GM19238 (cell line): Measurements from ENCODE around the gene HYAL3.

Experiments
- DNase-seq: peaks from one replicate; pipeline ENCODE4 v3.0.0; 2011; ENCODE audit warnings: low spot score; ENCODE audit not compliant: insufficient read length

HYAL3 gene, protein sequence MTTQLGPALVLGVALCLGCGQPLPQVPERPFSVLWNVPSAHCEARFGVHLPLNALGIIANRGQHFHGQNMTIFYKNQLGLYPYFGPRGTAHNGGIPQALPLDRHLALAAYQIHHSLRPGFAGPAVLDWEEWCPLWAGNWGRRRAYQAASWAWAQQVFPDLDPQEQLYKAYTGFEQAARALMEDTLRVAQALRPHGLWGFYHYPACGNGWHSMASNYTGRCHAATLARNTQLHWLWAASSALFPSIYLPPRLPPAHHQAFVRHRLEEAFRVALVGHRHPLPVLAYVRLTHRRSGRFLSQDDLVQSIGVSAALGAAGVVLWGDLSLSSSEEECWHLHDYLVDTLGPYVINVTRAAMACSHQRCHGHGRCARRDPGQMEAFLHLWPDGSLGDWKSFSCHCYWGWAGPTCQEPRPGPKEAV

DNA sequence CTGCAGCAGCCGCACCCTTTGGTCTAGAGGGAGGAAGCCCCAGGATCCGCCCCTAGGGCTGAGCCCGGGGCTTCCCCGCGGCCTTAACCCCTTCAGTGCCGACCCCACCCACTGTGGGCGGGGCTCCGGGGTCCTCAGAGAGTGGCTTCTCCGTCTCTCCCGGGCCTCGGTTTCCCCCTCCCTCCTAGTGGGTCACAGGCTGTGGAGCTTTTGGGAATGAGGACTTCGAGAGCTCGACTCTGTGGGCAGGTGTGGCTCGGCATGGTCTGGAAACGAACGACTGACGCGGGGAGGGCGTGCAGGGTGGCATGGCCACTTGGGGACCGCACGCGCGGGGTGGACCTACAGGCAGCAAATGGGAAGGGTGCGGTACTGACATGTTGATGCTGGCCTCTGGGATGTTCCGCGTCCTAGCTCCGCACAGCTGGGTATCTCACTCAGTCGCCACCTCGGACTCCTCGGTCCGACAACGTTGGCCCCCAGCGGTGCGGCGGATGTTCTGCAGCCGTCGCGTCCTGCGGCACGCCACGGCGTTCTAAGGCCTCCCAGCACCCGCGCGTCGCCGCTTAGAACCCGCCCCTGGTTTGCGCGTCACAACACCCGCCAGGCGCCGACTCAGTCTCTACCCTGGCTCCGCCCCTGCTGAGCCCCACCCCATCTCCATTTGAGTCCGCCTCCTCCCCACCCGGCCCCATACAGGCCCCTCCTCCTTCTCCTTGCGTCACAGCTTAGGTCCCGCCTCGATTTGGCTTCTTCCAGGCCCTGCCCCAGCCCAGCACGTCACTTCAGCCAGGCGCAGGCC lies at the start of gene HYAL3, which contains the start of gene NAA80:
Gene HYAL3, minus strand, starts transcription at position 570 of the 802 bp plus-strand sequence. CDS start 3,803 bp downstream, outside the sequence.
Gene NAA80, minus strand, starts transcription at position 570 of the 802 bp plus-strand sequence. CDS start 1,942 bp downstream, outside the sequence.
- peak; percentile 97 for DNase-seq

DNA sequence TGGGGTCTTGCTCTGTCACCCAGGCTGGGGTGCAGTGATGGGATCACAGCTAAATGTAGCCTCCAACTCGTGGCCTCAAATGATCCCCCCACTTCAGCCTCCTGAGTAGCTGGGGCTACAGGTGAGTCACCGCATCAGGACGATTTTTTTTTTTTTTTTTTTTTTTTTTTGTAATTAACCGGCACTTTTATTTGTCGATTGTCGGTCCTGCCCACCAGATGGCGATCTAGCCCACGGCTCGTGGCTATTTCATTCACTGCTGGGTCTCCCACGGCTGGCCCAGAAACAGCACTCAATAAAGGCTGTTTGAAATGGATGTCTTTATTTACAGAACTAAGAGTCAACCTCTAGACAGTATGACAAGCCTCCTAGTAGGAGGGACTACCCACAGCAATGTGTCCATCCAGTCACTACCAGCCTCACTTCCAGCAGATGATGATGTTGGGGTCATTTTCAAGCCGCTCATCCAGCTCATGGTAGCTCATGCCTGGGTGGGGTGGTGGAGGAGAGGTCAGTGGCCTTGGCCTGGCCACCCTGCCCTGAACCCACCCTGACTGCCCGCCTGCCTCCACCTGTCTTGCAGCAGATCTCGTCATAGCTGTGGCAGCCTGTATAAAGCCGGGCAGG lies 48.1 kb upstream of the HYAL3 start:
- DNase-seq: no peak

DNA sequence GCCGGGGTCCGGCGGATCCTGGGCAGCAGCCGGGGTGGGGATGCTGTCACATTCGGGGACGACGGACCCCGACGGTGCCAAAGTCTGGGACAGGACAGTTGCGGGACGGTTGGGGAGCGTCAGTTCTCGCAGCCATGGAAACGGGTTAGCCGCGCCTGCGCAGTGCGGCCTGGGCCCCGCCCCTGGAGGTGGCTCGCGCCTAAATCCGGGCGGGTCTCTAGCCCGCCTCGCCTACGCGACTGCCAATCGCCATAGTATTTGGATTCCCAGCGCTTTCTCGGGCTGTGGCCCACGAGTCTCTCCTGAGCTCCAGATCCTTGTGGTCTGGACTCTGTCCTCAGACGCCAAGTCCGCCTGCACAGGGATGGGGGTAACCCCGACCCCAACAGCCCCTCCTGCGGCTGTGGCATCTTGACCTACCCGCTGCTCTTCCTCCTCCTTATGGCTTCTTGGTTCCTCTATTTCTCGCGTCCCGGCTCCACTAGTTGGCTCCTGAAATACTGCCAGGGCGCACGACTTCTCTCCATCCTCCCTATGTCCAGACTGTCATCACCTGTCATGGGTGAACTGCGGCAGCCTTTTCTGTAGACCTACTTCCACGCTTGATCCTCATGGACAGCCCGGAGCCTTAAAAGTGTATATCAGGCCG lies 46.5 kb upstream of the HYAL3 start, which contains the start of gene ZMYND10:
Gene ZMYND10, minus strand, starts transcription at position 147 of the 649 bp plus-strand sequence. CDS start 153 bp downstream, outside the sequence.
- peak; percentile 72 for DNase-seq

DNA sequence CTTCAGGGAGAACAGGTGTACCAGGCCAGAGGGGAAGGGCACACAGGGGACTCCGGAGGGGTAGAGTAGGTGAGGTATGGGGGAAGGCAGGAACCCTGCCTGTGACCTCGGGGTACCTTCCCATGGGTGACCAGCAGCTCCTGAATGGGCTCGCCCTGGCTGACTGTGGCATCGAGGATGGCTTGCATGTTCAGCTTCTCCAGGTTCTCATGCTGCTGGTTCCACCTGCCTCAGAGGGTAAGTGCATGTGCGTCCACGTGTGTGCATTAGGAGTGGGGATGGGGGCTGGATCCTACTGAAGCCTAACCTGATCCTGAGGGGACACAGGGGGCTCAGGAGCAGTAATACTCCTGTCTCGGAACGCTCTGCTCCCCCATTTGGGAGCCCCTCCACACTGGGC lies 45.8 kb upstream of the HYAL3 start:
- DNase-seq: no peak

DNA sequence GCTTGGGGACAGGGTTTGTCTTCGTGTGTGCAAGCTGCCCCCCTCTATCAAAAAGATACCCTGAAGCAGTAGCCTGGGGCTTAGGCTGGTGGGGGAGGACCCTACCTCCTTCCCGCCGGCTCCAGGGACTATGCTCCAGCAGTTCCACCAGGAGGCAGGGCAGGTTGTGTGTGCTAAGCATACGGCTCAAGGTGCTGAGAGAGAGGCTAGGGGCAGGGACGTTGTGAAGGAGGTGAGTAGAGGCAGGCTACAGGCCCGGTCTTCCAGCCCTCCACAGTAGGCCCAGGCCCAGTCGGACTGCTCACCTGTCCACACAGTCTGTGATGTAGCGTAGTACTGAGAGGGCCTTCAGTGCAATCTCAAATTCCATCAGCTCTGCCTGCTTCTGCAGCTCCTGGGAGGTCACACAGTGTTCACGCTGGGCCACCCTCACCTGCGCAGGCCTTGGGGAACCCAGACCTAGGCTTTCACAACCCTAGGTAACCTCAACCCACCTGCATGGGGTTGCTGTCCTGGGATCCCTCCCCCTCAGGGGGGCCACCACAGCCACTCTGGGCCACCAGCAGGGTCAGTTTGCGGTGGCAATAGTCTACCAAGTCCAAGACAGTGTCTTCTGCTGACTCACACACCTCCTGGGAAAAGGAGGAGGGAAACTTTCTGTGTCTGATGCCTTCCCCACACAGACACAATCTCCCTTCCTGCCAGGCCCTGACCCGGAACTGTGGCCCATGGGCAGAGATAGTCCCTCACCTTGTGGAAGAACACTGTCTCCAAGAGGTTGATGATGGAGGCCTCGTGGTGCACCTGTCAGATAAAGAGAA lies 43.8 kb upstream of the HYAL3 start:
- no peak for DNase-seq

DNA sequence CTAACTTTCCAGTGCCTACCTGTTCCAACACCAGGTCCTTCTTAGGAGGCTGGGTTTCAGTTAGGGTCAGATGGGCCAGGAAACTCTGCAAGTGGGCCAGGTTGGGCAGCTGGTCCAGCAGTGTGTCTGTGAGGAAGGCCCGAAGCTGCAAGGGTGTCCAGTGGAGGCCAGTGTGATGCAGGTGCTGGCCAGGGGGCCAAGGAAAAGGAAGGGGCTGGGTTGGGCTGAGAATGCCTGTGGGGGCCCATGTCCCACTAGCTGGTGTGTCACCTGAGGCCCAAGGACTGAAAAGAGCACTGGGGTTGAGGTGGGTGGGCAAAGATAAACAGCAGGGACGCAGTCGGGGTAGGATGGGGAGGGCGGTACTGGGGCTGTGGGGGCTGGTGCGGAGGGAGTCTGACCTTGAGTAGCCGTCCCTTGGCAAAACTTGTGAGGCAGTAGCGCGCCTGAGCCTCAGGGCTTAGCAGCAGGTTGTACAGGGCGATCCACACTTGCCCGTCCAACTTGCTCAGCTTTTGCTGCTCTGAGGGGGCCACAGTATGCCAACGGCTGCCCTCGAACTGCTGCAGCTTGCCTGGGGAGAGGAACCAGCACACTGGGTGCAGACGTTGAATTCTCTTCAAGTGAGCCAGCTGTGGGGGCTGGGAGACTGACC lies 42.9 kb upstream of the HYAL3 start:
- DNase-seq: no peak

DNA sequence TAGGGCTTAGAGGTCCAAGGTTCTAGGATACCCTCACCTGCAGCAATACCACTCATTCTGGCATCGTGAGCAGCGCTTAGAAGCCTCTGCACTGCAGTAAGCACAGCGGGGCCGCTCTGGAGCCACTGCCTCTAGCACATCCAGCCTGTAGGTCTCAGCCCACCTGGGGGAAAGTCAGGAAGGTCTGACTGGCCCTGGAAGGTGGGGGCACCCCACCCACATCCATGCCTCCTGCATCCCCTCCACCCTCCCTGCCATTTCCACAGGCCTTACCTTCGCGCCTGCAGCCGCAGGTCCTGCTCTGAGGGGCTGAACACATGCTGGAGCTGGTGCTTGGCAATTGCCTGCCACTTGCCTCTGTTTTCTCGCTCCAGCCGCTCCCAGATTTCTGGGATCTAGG lies 42.3 kb upstream of the HYAL3 start:
- no peak for DNase-seq

DNA sequence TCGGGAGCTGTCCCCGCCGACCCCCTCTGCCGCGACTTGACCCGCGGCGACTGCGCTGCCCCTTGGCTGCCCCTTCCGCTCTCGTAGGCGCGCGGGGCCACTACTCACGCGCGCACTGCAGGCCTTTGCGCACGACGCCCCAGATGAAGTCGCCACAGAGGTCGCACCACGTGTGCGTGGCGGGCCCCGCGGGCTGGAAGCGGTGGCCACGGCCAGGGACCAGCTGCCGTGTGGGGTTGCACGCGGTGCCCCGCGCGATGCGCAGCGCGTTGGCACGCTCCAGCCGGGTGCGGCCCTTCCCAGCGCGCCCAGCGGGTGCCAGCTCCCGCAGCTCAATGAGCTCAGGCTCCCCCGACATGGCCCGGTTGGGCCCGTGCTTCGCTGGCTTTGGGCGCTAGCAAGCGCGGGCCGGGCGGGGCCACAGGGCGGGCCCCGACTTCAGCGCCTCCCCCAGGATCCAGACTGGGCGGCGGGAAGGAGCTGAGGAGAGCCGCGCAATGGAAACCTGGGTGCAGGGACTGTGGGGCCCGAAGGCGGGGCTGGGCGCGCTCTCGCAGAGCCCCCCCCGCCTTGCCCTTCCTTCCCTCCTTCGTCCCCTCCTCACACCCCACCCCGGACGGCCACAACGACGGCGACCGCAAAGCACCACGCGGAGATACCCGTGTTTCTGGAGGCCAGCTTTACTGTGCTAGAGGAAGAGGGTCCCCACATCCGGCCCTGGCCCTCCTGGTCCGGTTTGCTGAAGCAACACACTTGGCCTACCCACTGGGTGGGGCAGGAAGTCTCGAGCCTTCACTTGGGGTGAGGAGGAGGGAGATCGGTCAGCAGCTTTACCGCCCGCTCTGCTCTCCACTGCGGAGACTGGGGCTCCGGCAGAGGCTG lies 41.5 kb upstream of the HYAL3 start, which contains the start of gene RASSF1:
Gene RASSF1, minus strand, starts transcription at position 389 of the 882 bp plus-strand sequence. Its CDS starts 31 bp downstream, at position 358.
- peak; percentile 80 for DNase-seq

DNA sequence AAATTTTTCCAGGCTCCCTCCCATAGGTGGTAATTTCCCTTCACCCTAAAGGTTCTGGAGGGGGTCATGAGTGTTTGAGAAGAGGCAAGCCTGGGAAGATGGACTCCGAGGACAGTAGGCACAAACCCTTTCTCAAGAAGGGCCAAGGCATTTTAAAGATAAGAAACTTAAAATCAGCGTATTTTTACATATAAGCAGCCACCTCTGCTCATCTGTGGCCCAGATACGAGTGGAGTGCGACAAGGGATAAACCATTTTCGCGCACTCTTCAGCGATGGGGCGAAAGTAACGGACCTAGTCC lies 40.9 kb upstream of the HYAL3 start:
- no peak for DNase-seq

DNA sequence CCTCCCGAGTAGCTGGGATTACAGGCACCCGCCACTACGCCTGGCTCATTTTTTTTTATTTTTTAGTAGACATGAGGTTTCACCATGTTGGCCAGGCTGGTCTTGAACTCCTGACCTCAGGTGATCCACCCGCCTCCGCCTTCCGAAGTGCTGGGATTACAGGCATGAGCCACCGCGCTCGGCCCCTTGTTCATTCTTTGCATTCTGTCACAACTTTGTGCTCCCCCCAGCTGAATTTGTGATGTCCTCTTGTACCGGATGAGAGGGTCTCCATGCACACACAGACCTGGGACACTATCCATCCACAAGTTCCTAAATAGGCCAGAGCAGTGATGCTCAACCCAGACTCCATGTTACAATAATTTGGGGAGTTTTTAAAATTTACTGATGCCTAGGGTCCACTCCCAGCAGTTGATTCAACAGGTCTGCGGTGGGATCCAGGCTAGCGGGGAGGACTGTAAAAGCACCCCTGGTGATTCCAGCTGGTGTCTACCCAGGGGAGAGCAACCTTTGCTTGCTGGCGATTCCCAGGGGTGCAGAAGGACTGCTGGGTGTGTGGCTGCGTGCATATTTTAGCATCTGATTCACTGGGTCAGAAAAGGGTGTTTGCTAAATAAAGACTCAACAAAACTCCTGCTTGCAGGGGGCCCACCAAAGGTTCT lies 40.4 kb upstream of the HYAL3 start:
- DNase-seq: no peak

DNA sequence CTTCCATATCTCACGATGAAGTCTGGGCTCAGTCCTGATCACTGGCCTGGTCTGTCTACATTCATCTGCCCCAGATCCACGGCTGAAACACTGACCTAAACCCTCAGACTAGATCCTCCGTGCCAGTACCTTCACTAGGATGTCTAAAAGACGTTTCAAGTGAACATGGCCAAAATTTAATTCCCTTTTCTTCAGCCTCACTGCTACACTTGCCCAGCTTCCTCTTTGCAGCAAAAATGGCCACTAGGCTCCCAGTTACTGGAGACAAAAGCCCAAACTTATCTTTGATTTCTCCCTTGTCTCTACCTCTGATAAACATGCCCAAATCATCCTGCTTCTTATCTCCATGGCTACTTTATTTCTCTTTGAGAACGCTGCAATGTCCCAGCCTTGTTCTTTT lies 39.8 kb upstream of the HYAL3 start:
- DNase-seq: no peak

DNA sequence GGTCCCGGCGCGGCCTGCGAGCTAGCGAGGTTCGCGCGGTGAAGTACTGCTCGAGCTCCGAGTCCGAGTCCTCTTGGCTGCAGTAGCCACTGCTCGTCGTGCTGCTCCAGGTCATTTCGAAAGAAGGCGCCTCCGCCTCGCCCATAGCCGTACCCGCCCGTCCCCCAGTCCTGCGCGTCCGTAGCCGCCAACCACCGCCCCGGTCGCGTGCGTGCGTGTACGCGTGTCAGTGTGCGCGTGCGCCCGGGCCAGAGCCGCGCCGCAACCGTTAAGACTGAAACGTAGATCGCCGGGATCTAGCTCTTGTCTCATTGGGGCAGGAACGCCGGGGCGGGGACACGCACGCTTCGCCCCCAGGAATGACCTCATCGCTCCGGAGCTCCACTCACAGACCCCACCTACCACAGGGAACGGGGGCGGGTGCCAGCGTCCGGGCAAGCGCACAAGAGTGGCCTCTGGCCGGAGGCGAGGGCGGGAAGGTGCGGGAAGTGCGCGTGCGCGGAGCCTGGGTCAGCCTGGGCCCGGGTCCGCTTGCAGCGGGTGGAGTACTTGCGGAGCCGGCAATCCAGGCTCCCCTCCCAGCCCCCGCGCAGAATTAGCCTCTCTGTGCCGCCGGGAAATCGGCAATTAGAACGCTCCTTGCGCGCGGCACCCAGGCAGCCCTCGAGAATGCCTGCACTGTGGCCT lies 38.1 kb upstream of the HYAL3 start:
- peak; percentile 96 for DNase-seq

DNA sequence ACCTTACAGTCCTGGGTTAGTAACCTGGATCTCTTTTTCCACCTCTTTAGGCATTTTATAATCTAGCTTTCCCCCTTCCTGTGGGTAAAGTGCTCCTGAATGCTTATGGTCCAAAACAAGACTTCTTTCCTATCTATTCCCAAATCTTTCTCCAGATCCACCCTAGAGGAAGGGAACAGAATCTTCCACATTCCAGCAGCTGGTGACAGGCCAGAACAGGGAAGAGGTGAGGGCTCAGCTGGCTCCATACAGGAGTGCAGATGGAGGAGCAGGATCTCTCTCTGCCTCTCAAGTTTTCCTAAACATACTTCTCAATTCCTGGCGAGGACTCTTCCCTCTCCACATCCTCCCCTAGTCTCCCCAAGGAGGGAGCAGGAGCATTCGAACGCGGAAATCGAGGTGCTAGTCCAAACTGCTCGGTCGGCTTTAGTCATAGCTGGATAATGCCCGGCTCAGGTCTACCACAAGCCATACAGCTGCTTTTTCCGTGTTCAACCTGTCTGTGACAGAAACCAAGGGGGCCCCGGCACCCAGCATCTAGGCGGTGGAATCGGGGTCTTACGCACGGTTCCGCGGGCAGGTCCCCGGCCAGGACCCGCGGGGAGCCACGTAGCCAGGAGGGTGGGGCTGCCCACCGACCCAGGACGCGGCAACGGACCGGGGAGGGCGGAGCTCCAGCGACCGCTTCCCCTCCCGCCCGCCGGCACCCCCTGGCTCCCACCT lies 37.4 kb upstream of the HYAL3 start:
- DNase-seq: no peak

DNA sequence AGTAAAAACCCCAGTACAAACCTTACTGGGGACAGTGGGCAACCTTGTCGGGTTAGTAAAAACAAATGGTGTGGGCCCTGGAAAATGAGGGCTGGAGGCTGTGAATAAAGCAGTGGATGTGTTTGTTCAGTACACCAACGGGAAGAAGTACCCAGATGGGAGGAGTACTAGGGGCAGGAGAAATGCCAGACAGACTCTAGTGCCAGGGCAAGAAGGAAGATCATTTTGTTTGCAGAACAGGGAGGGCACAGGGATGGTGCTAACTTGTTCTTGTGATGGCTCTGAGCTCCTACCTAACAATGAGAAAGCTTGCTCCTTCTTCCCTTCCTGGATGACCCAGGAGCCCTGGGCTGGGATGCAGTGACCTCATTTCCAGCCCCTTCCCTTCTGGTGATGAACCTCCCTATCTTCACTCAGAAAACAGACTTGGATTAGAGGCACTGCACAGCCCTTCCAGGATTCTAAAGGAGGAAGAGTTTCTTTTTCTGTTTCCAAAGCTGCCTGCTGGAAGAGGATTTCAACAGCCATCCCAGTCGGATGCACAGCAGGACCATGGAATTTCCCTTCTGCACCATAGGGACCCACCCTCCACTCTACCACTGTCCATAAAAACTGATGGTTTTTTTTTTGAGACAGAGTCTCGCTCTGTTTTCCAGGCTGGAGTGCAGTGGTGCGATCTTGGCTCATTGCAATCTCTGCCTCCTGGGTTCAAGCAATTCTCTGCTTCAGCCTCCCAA lies 35.3 kb upstream of the HYAL3 start:
- no peak for DNase-seq

DNA sequence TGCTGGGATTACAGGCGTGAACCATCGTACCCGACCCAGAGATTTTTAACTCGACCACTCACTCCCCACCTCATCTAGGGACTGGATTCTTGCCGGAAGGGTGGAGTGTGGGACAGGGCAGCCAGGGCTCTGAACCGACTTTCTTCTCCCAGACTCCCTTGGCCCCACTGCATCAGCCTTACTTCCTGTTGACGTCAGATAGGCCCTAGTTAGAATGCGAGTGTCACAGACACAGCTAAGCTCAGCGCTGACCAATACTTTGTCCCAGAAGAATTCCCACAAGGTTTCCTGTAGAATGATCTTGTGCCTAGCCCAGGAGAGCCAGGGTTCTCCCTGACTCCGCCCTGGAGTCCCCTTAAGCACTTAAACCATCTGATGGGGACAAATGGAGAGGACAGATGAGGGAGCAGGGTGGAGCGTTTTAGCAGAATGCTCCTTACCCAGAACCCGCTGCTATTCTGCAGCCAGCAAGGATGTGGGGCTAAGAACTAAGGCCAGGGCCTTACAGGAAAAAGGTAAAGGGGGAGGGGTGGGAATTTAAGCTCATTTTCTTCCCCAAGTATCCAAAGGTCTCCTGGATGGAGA lies 34.6 kb upstream of the HYAL3 start:
- no peak for DNase-seq

DNA sequence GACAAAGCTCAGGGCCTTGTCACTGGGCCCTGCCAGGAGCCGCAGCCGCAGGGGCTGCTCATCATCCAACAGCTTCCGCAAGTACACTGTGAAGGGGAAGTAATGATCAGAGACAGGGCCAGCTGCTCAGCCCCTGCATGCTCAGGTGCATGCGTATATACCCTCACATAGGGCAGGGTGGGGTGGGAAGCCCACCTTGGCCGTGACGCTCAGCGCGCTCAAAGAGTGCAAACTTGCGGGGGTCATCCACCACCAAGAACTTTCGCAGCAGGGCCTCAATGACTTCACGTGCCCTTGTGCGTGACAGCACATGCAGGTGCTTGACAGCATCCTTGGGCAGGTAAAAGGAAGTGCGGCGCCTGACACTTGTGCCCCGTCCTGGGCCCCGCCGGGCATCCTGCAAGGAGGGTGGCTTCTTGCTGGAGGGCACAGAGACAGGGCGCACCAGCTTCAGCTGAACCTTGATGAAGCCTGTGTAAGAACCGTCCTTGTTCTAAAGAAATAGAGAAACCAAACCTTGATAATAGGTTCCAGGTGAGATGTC lies 32.2 kb upstream of the HYAL3 start:
- no peak for DNase-seq
